Measurements from ENCODE around the gene MCM7.

DNA sequence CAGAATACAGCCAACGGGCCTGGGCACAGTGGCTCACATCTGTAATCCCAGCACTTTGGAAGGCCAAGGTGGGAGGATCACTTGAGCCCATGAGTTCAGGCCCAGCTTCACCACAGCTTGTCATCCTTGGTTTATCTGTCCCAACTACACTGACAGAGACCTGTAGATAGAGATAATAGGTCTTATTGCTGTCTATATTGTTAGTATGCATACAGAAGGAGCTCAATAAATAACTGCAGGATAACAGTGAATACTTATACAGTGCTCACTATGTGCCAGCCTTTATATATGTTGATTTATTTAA, 19.5 kb upstream of the MCM7 start:
- no peak for TF ChIP-seq POLR2A (IDR thresholded peaks at IDR 0.05; ENCODE audit: low read depth, low read length)
- TF ChIP-seq, protein P1, sequence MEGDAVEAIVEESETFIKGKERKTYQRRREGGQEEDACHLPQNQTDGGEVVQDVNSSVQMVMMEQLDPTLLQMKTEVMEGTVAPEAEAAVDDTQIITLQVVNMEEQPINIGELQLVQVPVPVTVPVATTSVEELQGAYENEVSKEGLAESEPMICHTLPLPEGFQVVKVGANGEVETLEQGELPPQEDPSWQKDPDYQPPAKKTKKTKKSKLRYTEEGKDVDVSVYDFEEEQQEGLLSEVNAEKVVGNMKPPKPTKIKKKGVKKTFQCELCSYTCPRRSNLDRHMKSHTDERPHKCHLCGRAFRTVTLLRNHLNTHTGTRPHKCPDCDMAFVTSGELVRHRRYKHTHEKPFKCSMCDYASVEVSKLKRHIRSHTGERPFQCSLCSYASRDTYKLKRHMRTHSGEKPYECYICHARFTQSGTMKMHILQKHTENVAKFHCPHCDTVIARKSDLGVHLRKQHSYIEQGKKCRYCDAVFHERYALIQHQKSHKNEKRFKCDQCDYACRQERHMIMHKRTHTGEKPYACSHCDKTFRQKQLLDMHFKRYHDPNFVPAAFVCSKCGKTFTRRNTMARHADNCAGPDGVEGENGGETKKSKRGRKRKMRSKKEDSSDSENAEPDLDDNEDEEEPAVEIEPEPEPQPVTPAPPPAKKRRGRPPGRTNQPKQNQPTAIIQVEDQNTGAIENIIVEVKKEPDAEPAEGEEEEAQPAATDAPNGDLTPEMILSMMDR (conservative IDR thresholded peaks at IDR 0.05; ENCODE audit: low read depth, low read length): no peak
- TF ChIP-seq MAZ (IDR thresholded peaks at IDR 0.05; ENCODE audit: borderline replicate concordance, low read depth, low read length): no peak
- TF ChIP-seq RFX5 (IDR thresholded peaks at IDR 0.05; ENCODE audit: low read depth, low read length): no peak
- no peak for TF ChIP-seq RAD21 (IDR thresholded peaks at IDR 0.05; ENCODE audit: low read length)
- no peak for TF ChIP-seq BHLHE40 (IDR thresholded peaks at IDR 0.05; ENCODE audit: low read depth, low read length)
- no peak for TF ChIP-seq CEBPB (IDR thresholded peaks at IDR 0.05; ENCODE audit: low read depth, low read length)
- TF ChIP-seq MAFK (IDR thresholded peaks at IDR 0.05; ENCODE audit: low read depth, low read length): no peak
- TF ChIP-seq SMC3 (IDR thresholded peaks at IDR 0.05; ENCODE audit: low read depth, low read length): no peak
